GM12892 (cell line): ENCODE data around the gene RAB9A.

ENCODE experiments used
- POLR2A ChIP-seq: IDR thresholded peaks from 2 replicates; pipeline ENCODE4 v1.6.1; 2011; ENCODE audit warnings: low read depth, low read length, control low read depth
- POLR2AphosphoS5 ChIP-seq: IDR thresholded peaks from 2 replicates; pipeline ENCODE4 v1.6.1; 2011; ENCODE audit warnings: low read depth, low read length, control low read depth
- TAF1 ChIP-seq: IDR thresholded peaks from 2 replicates; pipeline ENCODE4 v1.6.1; 2011; ENCODE audit warnings: low read depth, mild to moderate bottlenecking, control low read depth, low read length, borderline replicate concordance

- TF ChIP-seq POLR2A (no peak), POLR2AphosphoS5 (no peak), TAF1 (no peak)
Measured at GRCh38 chrX:13690836-13691235, 1.9 kb downstream of the RAB9A start.
